Omental fat pad (tissue), 4 donors: ENCODE data around the gene C10orf88. TPM values are rescaled to one million over a fixed set of nuclear protein-coding genes. Genes with fewer than 3 reads are reported as not detected.
A peak's percentile ranks its signal among the peaks of the same experiment; 100 is the strongest.

ENCODE experiments used
- ATAC-seq: fragments of 150-250 bp; one replicate; pipeline ENCODE4 v1.9.1; 2016; ENCODE audit warnings: mild to moderate bottlenecking, moderate library complexity; ENCODE audit not compliant: low FRiP score
- DNase-seq: peaks from one replicate; pipeline ENCODE4 v3.0.0-alpha.2; 2019; ENCODE audit warnings: low spot score
- CTCF ChIP-seq, 3 donors: fragments of 450-650 bp; IDR thresholded peaks; one replicate each; pipeline ENCODE4 v1.5.1; 2016 to 2017; ENCODE audit warnings: antibody characterized with exemption in 3 of 3, mild to moderate bottlenecking in 3 of 3, moderate library complexity in 2 of 3
- total RNA-seq, 4 donors: library from RNA; depleted of rRNA; stranded (reverse); fragments of >200 nt; gene quantifications; one replicate each; pipeline ENCODE4 v1.1.0, GENCODE V29; 2016

C10orf88 gene, protein sequence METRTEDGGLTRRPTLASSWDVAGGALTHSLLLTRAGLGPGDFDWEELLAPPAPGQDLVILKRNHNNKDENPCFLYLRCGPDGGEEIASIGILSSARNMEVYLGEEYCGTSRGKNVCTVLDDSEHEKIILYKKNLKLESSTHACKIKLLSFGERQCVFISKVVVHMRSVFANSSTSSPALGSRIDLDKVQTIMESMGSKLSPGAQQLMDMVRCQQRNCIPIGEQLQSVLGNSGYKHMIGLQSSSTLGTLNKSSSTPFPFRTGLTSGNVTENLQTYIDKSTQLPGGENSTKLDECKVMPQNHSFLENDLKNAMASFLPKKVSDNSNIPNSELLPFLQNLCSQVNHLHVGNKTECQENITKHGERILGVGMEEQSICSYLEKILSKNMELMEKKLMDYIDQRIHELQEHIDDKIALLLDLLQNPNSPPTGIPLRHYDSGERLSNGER
- 10 to 100 TPM in 1 of 4 donors, 1 to 10 TPM in 3; 3.8 to 16.7 (median 5.2) TPM for total RNA-seq

DNA sequence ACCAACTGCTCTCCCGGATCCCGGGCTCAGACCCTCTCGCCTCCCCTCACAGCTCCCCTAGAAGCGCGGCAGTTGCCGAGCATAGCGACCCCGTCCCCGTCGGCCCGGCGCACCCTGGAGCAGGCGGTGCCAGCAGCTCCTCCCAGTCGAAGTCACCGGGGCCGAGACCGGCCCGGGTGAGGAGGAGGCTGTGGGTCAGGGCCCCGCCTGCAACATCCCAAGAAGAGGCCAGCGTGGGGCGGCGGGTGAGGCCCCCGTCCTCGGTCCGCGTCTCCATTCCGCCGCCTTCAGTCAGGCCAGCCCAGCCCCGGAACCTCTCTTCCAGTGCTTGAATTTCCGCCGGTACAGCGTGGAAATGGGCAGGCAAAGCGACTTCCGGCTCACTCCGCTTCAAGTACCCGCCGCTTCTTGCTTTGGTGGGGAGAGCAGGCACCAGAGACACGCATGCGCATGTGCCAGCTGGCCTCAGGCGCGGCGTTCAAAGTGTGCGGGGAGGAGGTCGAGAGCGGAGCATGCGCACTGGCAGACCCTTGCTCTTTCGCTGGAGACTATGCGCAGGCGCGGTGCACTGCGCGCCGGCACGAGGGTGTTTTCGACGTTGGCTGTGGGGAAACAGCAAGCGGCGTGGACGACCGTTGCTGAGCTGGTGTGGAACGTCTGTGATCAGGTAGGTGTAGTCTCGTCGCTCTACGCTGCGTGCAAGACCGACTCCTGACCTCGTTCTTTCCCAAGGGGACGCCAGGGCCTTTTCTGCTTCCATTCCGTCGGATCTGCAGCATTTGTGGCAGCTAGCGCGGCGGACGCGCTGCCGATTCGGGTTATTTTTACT is at the start of gene C10orf88:
TSS of gene C10orf88 (minus strand) at position 326 of the 829 bp plus-strand sequence. CDS start at position 277, 49 bp downstream.
- DNase-seq (peak; percentile 80), ATAC-seq (peak; percentile 99)

GRCh38 chr10:123001370-123001769 is 47.3 kb upstream of the C10orf88 start:
- no peak for ATAC-seq
- no peak for TF ChIP-seq CTCF (IDR thresholded peaks at IDR 0.05)
- no peak for DNase-seq

More for the DNA sequence above, at the start of gene C10orf88:
- no peak for TF ChIP-seq CTCF (IDR thresholded peaks at IDR 0.05)

- no peak for DNase-seq
- TF ChIP-seq CTCF (IDR thresholded peaks at IDR 0.05), result no peak
- no peak for ATAC-seq
Measured at GRCh38 chr10:123000155-123000554, 46.1 kb upstream of the C10orf88 start.

DNA sequence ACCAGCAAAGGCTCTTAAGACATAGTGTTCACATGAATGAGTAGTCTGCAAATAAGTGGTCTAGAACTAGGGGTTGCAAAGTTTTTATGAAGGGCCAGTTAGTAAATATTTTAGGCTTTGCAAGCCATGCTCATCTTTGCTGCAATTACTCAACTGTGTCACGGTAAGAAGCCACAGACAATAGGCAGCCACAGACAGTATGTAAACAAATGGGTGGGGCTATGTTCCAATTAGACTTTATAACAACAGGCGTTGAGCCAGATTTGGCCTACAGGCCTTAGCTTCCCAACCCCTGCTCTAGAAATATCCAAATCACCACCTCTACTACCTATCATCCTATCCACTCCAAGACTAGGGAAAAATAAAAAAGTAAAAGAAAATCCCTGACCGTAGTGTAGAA is 45.3 kb upstream of the C10orf88 start:
- ATAC-seq (no peak), DNase-seq (no peak)
- no peak for TF ChIP-seq CTCF (IDR thresholded peaks at IDR 0.05)

DNA sequence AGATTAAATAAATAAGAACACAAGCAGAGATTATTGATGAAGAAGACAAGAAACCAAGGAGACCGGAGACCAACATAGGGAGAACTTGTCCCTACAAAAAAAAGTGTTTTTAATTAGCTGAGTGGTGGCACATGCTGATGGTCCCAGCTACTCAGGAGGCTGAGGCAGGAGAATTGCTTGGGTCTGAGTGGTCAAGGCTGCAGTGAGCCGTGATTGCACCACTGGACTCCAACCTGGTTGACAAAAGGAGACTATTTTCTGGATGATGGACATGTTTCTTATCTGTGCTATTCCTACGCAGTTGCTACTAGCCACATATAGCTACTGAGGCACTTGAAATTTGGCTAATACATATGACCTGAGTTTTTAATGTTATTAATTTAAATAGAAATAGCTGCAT is 44.9 kb upstream of the C10orf88 start:
- ATAC-seq (no peak), DNase-seq (no peak)
- TF ChIP-seq CTCF (IDR thresholded peaks at IDR 0.05), result no peak

DNA sequence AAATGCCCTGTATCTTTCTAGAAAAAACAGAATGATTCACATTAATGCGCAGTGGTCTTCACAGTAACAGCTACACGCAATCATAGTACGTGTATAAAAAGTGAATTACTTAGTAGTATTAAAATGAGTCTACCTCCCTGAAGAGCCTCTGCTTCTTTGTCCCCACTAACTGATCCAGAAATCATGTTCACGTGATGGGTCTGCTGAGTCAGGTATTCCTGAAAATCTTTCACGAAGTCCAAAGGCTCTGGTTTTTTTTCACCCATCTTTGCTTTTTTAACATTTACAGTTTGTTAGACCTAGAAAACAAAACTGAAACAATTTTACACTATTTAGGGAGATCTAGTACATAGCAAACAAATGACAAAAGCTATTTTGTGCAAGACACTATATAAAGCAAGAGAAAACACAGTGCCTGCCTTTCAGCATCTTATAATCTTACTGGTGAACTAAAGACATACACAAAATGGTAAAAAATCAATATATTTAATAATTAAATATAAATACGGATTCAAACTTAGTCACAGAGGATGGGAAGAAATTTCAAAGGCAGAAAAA is 44.4 kb upstream of the C10orf88 start:
- TF ChIP-seq CTCF (IDR thresholded peaks at IDR 0.05), result no peak
- DNase-seq (no peak), ATAC-seq (no peak)
